Fibroblast of lung (primary cell): ENCODE measurements around the gene CRYGA.
"Not testable (repeated sequence)": the region's sequence is repeated elsewhere in the genome, so short reads cannot be mapped to it uniquely, and the experiment has no call there.

ENCODE experiments used
- EZH2 ChIP-seq: IDR thresholded peaks from 2 replicates; pipeline ENCODE4 v1.5.1; 2012; ENCODE audit warnings: low read length, control low read depth, mild to moderate bottlenecking; ENCODE audit errors: missing control alignments
- TF ChIP-seq, protein P1 (sequence below), 2 donors: IDR thresholded peaks in 1 of 2; conservative IDR thresholded peaks in 1 of 2; 1 replicate in 1 of 2; 2 replicates in 1 of 2; pipeline ENCODE4 v1.5.1; 2011 to 2012; ENCODE audit warnings: low read length in 2 of 2, control low read depth in 1 of 2, inconsistent platforms in 1 of 2, low read depth in 1 of 2, mild to moderate bottlenecking in 1 of 2

DNA sequence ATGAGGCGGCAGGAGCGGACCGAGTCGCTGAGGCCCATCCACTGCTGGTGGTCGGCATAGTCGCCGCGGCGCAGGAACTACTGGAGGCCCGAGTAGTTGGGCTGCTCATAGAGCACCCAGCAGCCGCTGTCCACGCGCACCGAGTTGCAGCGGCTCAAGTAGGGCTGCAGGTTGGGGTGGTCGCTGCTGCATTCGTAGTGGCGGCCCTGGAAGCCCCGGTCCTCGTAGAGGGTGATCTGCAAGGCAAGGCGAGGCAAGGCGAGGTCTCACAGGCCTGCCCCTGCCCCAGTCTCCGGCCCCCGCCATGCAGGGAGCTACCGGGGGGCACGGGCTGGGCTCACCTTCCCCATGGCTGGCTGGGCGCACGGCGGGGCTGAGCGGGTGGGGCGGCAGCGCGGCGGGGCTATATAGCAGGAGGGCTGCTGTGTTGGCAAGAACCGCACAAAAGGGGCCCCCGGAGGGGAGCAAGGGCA, 51.1 kb downstream of the CRYGA start:
- TF ChIP-seq, protein P1, sequence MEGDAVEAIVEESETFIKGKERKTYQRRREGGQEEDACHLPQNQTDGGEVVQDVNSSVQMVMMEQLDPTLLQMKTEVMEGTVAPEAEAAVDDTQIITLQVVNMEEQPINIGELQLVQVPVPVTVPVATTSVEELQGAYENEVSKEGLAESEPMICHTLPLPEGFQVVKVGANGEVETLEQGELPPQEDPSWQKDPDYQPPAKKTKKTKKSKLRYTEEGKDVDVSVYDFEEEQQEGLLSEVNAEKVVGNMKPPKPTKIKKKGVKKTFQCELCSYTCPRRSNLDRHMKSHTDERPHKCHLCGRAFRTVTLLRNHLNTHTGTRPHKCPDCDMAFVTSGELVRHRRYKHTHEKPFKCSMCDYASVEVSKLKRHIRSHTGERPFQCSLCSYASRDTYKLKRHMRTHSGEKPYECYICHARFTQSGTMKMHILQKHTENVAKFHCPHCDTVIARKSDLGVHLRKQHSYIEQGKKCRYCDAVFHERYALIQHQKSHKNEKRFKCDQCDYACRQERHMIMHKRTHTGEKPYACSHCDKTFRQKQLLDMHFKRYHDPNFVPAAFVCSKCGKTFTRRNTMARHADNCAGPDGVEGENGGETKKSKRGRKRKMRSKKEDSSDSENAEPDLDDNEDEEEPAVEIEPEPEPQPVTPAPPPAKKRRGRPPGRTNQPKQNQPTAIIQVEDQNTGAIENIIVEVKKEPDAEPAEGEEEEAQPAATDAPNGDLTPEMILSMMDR (conservative IDR thresholded peaks at IDR 0.05 in 1 of 2, IDR thresholded peaks at IDR 0.05 in 1 of 2; ENCODE audit: low read depth in 1 of 2, low read length in 2 of 2), result not testable (repeated sequence)
- TF ChIP-seq EZH2, result not testable (repeated sequence)
